Motor neuron (in vitro differentiated cells): ENCODE data around the gene RAPGEF1. TPM values are rescaled to one million over a fixed set of nuclear protein-coding genes. Genes with fewer than 3 reads are reported as not detected.

Experiments used
- ATAC-seq, 8 experiments: fragments of 200-7000 bp; cut with Tn5 transposase; replicated peaks in 6 of 8; 2 replicates each; pipeline ENCODE4 v1.8.0; 2021; ENCODE audit warnings: mild to moderate bottlenecking in 8 of 8, moderate library complexity in 8 of 8
- H3K27ac ChIP-seq, 2 donors: fragments of 250-450 bp; sonication (Bioruptor Pico); 2 replicates each; pipeline ENCODE4 v1.9.0; 2021; ENCODE audit warnings: antibody characterized with exemption in 2 of 2, mild to moderate bottlenecking in 2 of 2, moderate library complexity in 1 of 2
- H3K4me1 ChIP-seq, 2 donors: fragments of 250-450 bp; sonication (Bioruptor Pico); replicated peaks in 1 of 2; 2 replicates each; pipeline ENCODE4 v1.6.1; 2021; ENCODE audit warnings: antibody characterized with exemption in 2 of 2, mild to moderate bottlenecking in 2 of 2, moderate library complexity in 1 of 2
- H3K4me3 ChIP-seq, 5 donors: fragments of 250-450 bp; sonication (Bioruptor Pico); 2 replicates each; pipeline ENCODE4 v1.9.0; 2021; ENCODE audit warnings: antibody characterized with exemption in 5 of 5, mild to moderate bottlenecking in 5 of 5, moderate library complexity in 4 of 5
- WGBS, 10 experiments: fragments of 450-650 bp; shearing (Covaris generic); methylation state at CpG; one replicate each; pipeline ENCODE4 v1.0.0; 2022; 5-methylcytosine and 5-hydroxymethylcytosine counted together
- in situ Hi-C, 9 experiments: fragments of 400-800 bp; cut with MboI; loops; one replicate each; pipeline ENCODE4 v1.15.0; 2021; ENCODE audit warnings: low sequenced_read_pairs in 9 of 9, low pct_unique_long_range_greater_than_20kb in 2 of 9; ENCODE audit not compliant: unreplicated experiment in 9 of 9
- total RNA-seq, 8 experiments: library from RNA; unstranded; fragments of 300-600 nt; gene quantifications; 2 replicates each; pipeline versions ENCODE4 v1.2.3 to v1.2.4, GENCODE V29; 2022

The RAPGEF1 gene
- total RNA-seq, 8 experiments from 2014 or later = 15.4 to 42.0 (median 24.9) TPM

DNA sequence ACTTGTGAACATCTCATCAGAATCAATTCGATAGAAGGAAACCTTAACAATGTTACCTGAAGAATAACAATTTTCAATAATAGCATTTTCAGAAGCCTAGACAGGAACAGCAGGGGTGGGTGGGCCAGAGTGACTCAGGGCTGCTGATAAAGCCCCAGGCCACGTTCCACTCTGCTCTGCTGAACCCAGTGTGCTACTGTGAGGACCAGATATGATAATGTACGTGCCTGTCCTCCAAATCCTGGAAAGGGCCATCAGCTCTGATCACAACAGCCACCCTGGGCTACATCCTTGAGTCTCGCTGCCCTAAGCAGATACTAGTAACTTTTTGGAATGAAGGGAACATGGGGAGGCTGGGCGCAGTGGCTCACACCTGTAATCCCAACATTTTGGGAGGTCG is 103.3 kb downstream of the RAPGEF1 start:
- H3K27ac ChIP-seq = no peak overlapping the region
- peaks cover 5 to 6% of the 10 kb centered on the region in 2 donors for H3K4me1 ChIP-seq
- ATAC-seq = no peak
- WGBS, 10 experiments = 70 to 100% (median 95%) methylated on average over 1 to 3 of the region's 6 CpGs; no CpG with 5 or more reads in 2 of the 10 experiments
- H3K4me3 ChIP-seq = no peak overlapping the region
- in situ Hi-C loops = no loop called here

DNA sequence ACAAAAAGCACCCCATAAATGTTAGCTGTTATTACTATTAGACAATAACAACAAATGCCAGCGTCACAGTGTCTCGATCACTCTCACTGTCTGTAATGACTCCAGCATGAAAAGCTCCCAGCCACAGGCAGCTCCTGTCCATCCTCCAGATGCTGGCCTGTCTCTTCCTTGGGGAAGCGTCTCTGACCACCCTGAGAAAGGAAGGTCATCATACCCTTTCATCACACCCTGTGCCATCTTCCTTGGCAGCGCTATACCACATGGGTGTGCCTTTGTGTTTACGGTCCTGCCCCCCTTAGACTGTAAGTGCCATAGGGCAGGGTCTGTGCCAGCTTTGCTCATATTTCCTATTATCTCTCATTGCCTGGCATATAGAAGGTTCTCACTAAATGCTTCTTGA is 104.0 kb downstream of the RAPGEF1 start:
- ATAC-seq = peak in 5 of 8 experiments; percentile 5 to 23 (median 17)
- peak overlapping the region in 1 of 2 donors; percentile 72 for H3K27ac ChIP-seq
- peaks cover 5 to 6% of the 10 kb centered on the region in 2 donors for H3K4me1 ChIP-seq
- H3K4me3 ChIP-seq = no peak overlapping the region
- 59 to 100% (median 80%) methylated on average over 1 to 4 of the region's 5 CpGs; no CpG with 5 or more reads in 5 of the 10 experiments for WGBS, 10 experiments
- in situ Hi-C loops = no loop called here

DNA sequence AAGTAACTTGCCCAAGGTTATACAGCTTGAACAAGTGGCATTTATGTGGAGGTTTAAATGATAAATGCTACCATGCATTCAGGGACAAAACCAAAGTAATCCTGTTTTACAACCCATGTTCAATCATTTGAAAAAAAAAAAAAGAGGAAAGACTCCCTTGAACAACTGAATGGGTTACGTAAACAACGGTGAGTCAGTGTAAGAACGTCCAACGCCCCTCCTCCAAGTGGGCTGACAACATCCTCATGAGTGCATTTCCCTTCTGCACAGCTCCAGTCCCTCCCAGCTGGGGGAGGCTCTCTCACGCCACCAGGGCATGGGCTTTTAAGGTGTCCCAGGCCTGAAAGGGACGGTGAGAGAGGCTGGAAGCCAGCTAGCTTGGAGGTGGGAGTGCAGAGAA is 104.6 kb downstream of the RAPGEF1 start:
- Histone ChIP-seq H3K4me1 (peaks cover 5 to 6% of the 10 kb centered on the region in 2 donors), H3K4me3 (no peak overlapping the region), H3K27ac (peak overlapping the region in 1 of 2 donors; percentile 72)
- peak; percentile 96 to 99 (median 98) for ATAC-seq
- WGBS, 10 experiments = 0 to 53% (median 6%) methylated on average over 1 to 6 of the region's 6 CpGs; no CpG with 5 or more reads in 3 of the 10 experiments
- in situ Hi-C loops = no loop called here

- WGBS, 10 experiments = 36 to 87% (median 76%) methylated on average over 1 to 6 of the region's 9 CpGs; no CpG with 5 or more reads in 1 of the 10 experiments
- ATAC-seq = peak in 6 of 8 experiments; percentile 13 to 48 (median 19)
- Histone ChIP-seq H3K27ac (no peak overlapping the region), H3K4me1 (peaks cover 5 to 6% of the 10 kb centered on the region in 2 donors), H3K4me3 (no peak overlapping the region)
- in situ Hi-C loops = no loop called here
Observed at GRCh38 chr9:131633491-131634031, 106.3 kb downstream of the RAPGEF1 start.

DNA sequence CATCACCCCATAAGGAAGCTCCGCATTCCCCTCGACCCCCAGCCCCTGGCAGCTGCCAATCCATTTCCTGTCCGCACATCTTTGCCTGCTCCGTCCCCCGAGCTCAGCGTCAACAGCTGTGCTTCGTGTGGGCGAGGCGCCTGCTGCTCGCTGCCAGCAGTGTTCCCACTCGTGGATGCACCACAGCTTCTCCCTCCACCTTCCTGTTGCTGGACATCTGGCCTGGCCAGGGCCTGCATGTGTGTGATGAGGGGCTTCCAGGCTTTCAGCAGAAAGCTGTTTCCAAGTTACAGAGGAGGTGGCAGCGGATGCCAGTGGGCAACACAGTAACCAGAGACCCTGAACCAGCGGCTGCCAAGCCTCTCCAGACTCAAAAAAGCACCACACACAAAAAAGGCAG is 108.6 kb downstream of the RAPGEF1 start:
- in situ Hi-C loops = no loop called here
- Histone ChIP-seq H3K4me3 (no peak overlapping the region), H3K27ac (no peak overlapping the region), H3K4me1 (peaks cover 3 to 6% of the 10 kb centered on the region in 2 donors)
- ATAC-seq = no peak
- 40 to 100% (median 88%) methylated on average over 1 to 9 of the region's 13 CpGs; no CpG with 5 or more reads in 4 of the 10 experiments for WGBS, 10 experiments

DNA sequence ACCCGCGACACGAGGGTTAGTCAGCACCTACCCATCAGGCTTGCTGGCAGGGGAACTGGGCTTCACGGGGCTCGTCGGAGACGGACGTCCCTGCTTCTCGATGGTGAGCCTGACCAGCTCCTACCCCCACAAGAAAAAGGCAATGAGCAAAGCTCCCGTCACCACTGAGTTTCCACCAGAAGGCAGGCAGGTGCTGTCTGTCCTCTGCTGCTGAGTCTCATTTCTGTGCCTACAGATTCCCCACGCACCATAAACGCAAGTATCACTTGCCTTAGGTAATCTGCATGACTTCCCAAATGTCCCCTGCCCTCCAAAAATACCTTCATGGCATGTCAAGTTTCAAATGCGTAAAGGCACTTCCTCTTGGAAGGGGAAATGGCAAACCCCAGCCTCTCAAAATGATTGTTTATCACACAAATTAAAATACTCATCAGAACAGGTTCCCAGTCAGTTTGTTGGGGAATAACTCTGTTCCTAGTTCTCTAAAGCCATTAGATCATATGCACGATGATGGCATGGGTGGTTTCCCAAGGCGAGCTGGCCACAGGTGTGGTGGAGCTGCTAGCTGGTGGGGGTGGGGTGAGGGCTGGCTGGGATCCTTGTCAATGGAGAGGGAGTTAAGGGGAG is 109.6 kb downstream of the RAPGEF1 start:
- H3K27ac ChIP-seq = no peak overlapping the region
- no peak for ATAC-seq
- WGBS, 10 experiments = 83 to 100% (median 100%) methylated on average over 1 to 7 of the region's 15 CpGs; no CpG with 5 or more reads in 4 of the 10 experiments

DNA sequence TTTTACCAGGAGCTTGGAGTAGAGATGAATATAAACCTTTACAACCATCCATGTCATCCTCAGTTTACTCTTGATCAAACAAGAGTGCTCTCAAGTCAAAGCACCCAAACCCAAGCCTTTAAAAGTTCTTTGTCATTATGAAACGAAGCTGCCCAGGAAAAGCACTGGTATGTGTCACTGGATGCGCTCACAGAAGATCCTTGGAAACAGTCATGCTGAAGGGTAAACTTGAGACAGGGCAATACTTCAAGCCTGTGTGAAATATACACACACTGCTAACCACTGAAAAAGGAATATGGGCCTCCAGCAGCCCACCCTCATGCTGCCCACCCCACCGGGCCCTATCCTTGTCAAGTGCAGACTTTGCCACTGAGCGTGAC is 110.1 kb downstream of the RAPGEF1 start:
- no peak overlapping the region for H3K4me3 ChIP-seq
- WGBS, 10 experiments = 83 to 100% (median 89%) methylated on average over 1 to 2 of the region's 4 CpGs; no CpG with 5 or more reads in 4 of the 10 experiments

More for the DNA sequence above, 109.6 kb downstream of the RAPGEF1 start:
- no peak overlapping the region for H3K4me3 ChIP-seq
- in situ Hi-C loops = no loop called here
- peaks cover 11% of the 10 kb centered on the region in 2 donors for H3K4me1 ChIP-seq

GRCh38 chr9:131629226-131629500 is 110.7 kb downstream of the RAPGEF1 start:
- WGBS, 10 experiments = 86 to 100% (median 100%) methylated on average over 1 to 2 of the region's 4 CpGs; no CpG with 5 or more reads in 6 of the 10 experiments
- ATAC-seq = no peak
- in situ Hi-C loops = no loop called here
- Histone ChIP-seq H3K4me3 (no peak overlapping the region), H3K27ac (no peak overlapping the region), H3K4me1 (peaks cover 15 to 17% of the 10 kb centered on the region in 2 donors)

More for the DNA sequence above, 110.1 kb downstream of the RAPGEF1 start:
- Histone ChIP-seq H3K4me1 (peaks cover 9 to 13% of the 10 kb centered on the region in 2 donors), H3K27ac (no peak overlapping the region)
- peak in 2 of 8 experiments; percentile 15 to 82 for ATAC-seq
- in situ Hi-C loops = no loop called here

DNA sequence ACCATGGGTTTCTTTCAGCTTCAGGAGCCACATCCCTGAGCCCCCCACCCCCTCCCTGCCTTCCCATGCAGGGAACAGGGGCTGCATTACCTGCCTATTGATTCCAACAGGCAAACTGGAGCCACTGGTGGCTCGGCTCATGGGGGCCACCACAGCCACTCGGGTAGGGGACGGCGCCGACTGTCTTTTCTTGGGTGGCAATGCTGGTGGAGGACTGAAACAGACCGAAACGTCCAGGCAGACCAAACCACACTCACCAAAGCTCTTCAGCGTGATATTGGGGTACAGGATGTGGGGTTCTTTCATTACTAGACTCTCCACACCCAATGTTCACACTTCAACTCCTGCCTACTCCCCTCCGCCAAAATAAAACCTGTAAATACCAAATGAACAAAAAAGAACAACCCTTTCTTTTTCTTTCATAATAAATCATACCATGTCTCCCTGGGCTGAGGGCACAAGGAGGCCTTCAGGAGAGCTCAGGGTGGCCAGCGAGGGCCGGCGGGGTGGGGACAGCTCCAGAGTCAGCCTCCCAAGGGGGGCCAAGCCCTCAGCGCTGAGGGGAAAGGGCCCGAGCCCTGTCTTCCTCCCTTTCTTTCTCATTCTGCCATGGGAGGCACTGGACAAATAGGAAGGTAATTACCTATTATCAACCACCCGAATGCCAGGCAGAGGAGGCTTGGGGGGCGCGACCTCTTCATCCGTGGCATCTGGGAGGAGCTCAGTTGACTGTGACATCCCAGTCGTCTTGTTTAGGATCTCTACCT is 111.2 kb downstream of the RAPGEF1 start:
- Histone ChIP-seq H3K4me3 (no peak overlapping the region), H3K27ac (no peak overlapping the region), H3K4me1 (peaks cover 17 to 18% of the 10 kb centered on the region in 2 donors)
- no peak for ATAC-seq
- in situ Hi-C loops = no loop called here
- 85 to 100% (median 100%) methylated on average over 1 to 4 of the region's 19 CpGs; no CpG with 5 or more reads in 4 of the 10 experiments for WGBS, 10 experiments

GRCh38 chr9:131627648-131628458 is 112.0 kb downstream of the RAPGEF1 start:
- Histone ChIP-seq H3K27ac (no peak overlapping the region), H3K4me1 (peaks cover 16 to 17% of the 10 kb centered on the region in 2 donors), H3K4me3 (no peak overlapping the region)
- peak in 3 of 8 experiments; percentile 47 to 72 (median 60) for ATAC-seq
- WGBS, 10 experiments = 0 to 100% (median 78%) methylated on average over 1 to 11 of the region's 21 CpGs; no CpG with 5 or more reads in 3 of the 10 experiments
- in situ Hi-C loops = no loop called here

DNA sequence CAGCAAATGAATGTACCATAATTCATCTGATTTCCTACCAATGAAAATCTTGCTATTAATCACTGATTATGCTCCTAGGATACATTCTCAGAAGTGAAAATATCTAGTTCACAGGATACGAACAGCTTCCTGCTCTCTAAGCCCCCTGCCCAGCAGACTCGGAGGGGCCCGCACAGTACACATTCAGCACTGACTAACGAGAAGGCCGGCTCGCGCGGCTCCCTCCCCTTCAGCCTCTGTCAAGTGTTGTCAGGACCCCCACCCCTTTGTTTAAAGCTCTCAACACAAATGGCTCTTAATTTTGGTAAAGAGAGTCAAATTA is 112.6 kb downstream of the RAPGEF1 start:
- no peak for ATAC-seq
- WGBS, 10 experiments = 82 to 100% (median 100%) methylated on average over 1 to 8 of the region's 8 CpGs; no CpG with 5 or more reads in 5 of the 10 experiments
- no peak overlapping the region for H3K4me3 ChIP-seq
- in situ Hi-C loops = no loop called here
- peaks cover 16 to 17% of the 10 kb centered on the region in 2 donors for H3K4me1 ChIP-seq
- no peak overlapping the region for H3K27ac ChIP-seq

- in situ Hi-C loops = no loop called here
- H3K4me1 ChIP-seq = peaks cover 16 to 17% of the 10 kb centered on the region in 2 donors
- no peak for ATAC-seq
- H3K27ac ChIP-seq = no peak overlapping the region
- WGBS, 10 experiments = 59 to 100% (median 91%) methylated on average over 2 to 23 of the region's 28 CpGs; no CpG with 5 or more reads in 1 of the 10 experiments
- no peak overlapping the region for H3K4me3 ChIP-seq
Observed at GRCh38 chr9:131625790-131626670, 113.8 kb downstream of the RAPGEF1 start.
